D721Med (cell line): ENCODE results near the gene PPHLN1.
"Not testable (repeated sequence)": the region's sequence is repeated elsewhere in the genome, so short reads cannot be mapped to it uniquely, and the experiment has no call there.

Experiments used
- DNase-seq: peaks from one replicate; pipeline ENCODE4 v3.0.0; 2011; ENCODE audit warnings: low spot score; ENCODE audit not compliant: insufficient read length
- FAIRE-seq: peaks from 2 replicates; lab custom pipeline; 2011; peaks lifted over from hg19 to GRCh38; lab: Jason Lieb, UNC
- CTCF ChIP-seq: IDR thresholded peaks from 2 replicates; pipeline ENCODE4 v1.5.1; 2012; ENCODE audit warnings: mild to moderate bottlenecking, control low read depth; ENCODE audit not compliant: insufficient read depth; ENCODE audit errors: missing control alignments

Gene PPHLN1

GRCh38 chr12:42332301-42333285, 6.6 kb downstream of the PPHLN1 start:
- DNase-seq: no peak

GRCh38 chr12:42336286-42336685, 10.3 kb downstream of the PPHLN1 start:
- no peak for TF ChIP-seq CTCF
- no peak for FAIRE-seq
- no peak for DNase-seq

More at GRCh38 chr12:42332301-42333285, 6.6 kb downstream of the PPHLN1 start:
- peak; percentile 58 for TF ChIP-seq CTCF
- no peak for FAIRE-seq

GRCh38 chr12:42338280-42338679, 12.3 kb downstream of the PPHLN1 start:
- TF ChIP-seq CTCF: no peak
- DNase-seq (no peak), FAIRE-seq (no peak)

- TF ChIP-seq CTCF: no peak
- no peak for DNase-seq
- FAIRE-seq: no peak
Measured at GRCh38 chr12:42342028-42342427, 16.1 kb downstream of the PPHLN1 start.

- DNase-seq: no peak
- TF ChIP-seq CTCF: no peak
- no peak for FAIRE-seq
Measured at GRCh38 chr12:42343721-42344120, 17.8 kb downstream of the PPHLN1 start.

- peak; percentile 25 for FAIRE-seq
- DNase-seq: no peak
- no peak for TF ChIP-seq CTCF
Measured at GRCh38 chr12:42346403-42347002, 20.5 kb downstream of the PPHLN1 start.

- not testable (repeated sequence) for DNase-seq, FAIRE-seq
Measured at GRCh38 chr12:42349119-42350020, 23.4 kb downstream of the PPHLN1 start.

- not testable (repeated sequence) for FAIRE-seq
Measured at GRCh38 chr12:42350021-42350407, 24.0 kb downstream of the PPHLN1 start.

More at GRCh38 chr12:42350021-42350407, 24.0 kb downstream of the PPHLN1 start:
- DNase-seq: not testable (repeated sequence)
